Skeletal muscle tissue (tissue), 1 donor: ENCODE measurements around the gene WDR12. TPM values are rescaled to one million over a fixed set of nuclear protein-coding genes. Genes with fewer than 3 reads are reported as not detected.

Source experiments
- total RNA-seq: library from RNA; depleted of rRNA; stranded (reverse); fragments of >200 nt; gene quantifications from one replicate; pipeline ENCODE4 v1.2.3, GENCODE V29; 2014

Gene WDR12
- total RNA-seq, 1 donor from 2014 or later = 32.9 TPM

Other genes with a start within 250 kb of the WDR12 start
- gene ICA1L, start 39.9 kb downstream of the WDR12 start, total RNA-seq = 9.9 TPM
- 14.6 TPM for gene CARF, start 602 bp upstream of the WDR12 start, total RNA-seq
- 29.2 TPM for gene NBEAL1, start 103.2 kb upstream of the WDR12 start, total RNA-seq